NCI-H1105 treated with DMSO at 0.1 percent for 48 hours (cell line): ENCODE data around the gene RAB11FIP4.
"Not testable (repeated sequence)": the region's sequence is repeated elsewhere in the genome, so short reads cannot be mapped to it uniquely, and the experiment has no call there.

ENCODE experiments used
- DNase-seq: peaks from one replicate; lab custom pipeline; 2025; lab: John Stamatoyannopoulos, UW

Gene RAB11FIP4

GRCh38 chr17:31391496-31391949, at the start of gene RAB11FIP4:
Gene RAB11FIP4 (plus strand): TSS chr17:31391675. CDS start chr17:31391853, 178 bp downstream.
- peak; percentile 18 for DNase-seq

- DNase-seq: not testable (repeated sequence)
Observed at GRCh38 chr17:31345191-31345747, 46.2 kb upstream of the RAB11FIP4 start.

- no peak for DNase-seq
Observed at GRCh38 chr17:31349454-31349853, 42.0 kb upstream of the RAB11FIP4 start.

- no peak for DNase-seq
Observed at GRCh38 chr17:31355935-31356334, 35.5 kb upstream of the RAB11FIP4 start.

GRCh38 chr17:31357091-31357490, 34.4 kb upstream of the RAB11FIP4 start:
- no peak for DNase-seq

- no peak for DNase-seq
Observed at GRCh38 chr17:31357839-31358394, 33.6 kb upstream of the RAB11FIP4 start.

- DNase-seq: no peak
Observed at GRCh38 chr17:31364012-31364411, 27.5 kb upstream of the RAB11FIP4 start.

- no peak for DNase-seq
Observed at GRCh38 chr17:31366088-31366487, 25.4 kb upstream of the RAB11FIP4 start.

- DNase-seq: no peak
Observed at GRCh38 chr17:31369266-31369665, 22.2 kb upstream of the RAB11FIP4 start.

- DNase-seq: no peak
Observed at GRCh38 chr17:31371511-31372097, 19.9 kb upstream of the RAB11FIP4 start.

GRCh38 chr17:31373150-31374093, 18.1 kb upstream of the RAB11FIP4 start:
- peak; percentile 47 for DNase-seq

- no peak for DNase-seq
Observed at GRCh38 chr17:31374094-31374447, 17.4 kb upstream of the RAB11FIP4 start.

GRCh38 chr17:31374503-31374902, 17.0 kb upstream of the RAB11FIP4 start:
- DNase-seq: no peak

- DNase-seq: no peak
Observed at GRCh38 chr17:31378638-31379037, 12.8 kb upstream of the RAB11FIP4 start.

GRCh38 chr17:31379597-31380205, 11.8 kb upstream of the RAB11FIP4 start:
- DNase-seq: no peak

- DNase-seq: no peak
Observed at GRCh38 chr17:31381165-31381668, 10.3 kb upstream of the RAB11FIP4 start.

GRCh38 chr17:31382668-31383275, 8.7 kb upstream of the RAB11FIP4 start:
- not testable (repeated sequence) for DNase-seq

GRCh38 chr17:31383488-31383887, 8.0 kb upstream of the RAB11FIP4 start:
- peak; percentile 4 for DNase-seq

- DNase-seq: no peak
Observed at GRCh38 chr17:31385428-31386285, 5.8 kb upstream of the RAB11FIP4 start.

GRCh38 chr17:31386542-31387075, 4.9 kb upstream of the RAB11FIP4 start:
- DNase-seq: no peak
